ENCODE results near the gene TSGA10.

TSGA10 gene

DNA sequence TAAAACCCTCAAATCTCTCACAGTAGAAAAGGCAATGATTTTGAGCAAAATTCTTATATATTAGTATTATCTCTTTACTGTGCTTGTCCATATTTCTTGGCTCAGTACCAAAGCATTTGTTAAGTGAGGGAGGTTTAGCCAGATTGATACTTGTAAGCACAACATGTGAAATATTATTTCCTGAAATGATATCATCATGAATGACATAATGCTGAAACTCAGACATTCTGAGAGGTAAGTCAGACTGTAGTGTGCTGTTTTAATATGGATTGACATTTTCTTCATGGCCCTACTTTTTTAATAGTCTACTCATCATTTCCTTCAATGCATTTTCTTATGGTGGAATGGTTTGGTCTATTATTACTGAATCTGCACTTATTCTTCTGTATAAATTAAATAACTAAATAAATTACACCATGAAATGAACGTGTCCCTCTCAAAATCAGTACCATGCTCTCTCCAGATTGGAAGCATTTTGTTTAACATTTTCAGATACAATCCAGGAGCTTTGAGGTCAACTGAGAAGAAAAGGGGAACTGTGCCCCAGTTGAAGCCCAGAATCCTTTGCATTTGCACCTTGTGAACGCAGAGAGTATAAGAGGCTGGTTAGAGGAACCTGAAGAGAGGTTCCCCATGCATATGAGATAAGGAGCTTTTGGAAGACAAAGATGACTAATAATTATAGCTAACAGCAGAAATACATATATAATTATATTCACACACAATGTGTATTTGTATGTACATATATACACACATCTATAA lies 168.7 kb downstream of the TSGA10 start:
- 79% methylated on average over 2 of the region's 2 CpGs for WGBS
- Histone ChIP-seq H3K27ac (ENCODE audit: low read depth, low read length) (no peak overlapping the region), H3K9ac (ENCODE audit: low read depth, low read length) (no peak overlapping the region), H3K4me1 (ENCODE audit: insufficient read depth, low read length) (no peaks in the 10 kb centered on the region), H3K36me3 (ENCODE audit: insufficient read depth, low read length) (no peaks in the 10 kb centered on the region), H3K9me3 (ENCODE audit: insufficient read depth, low read depth, low read length) (0 out of 2 replicates have a peak, but pooled peaks cover 3% of the 10 kb centered on the region), H3K4me3 (ENCODE audit: low read length) (no peak overlapping the region), H3K27me3 (ENCODE audit: insufficient read depth, low read length) (no peaks in the 10 kb centered on the region)

DNA sequence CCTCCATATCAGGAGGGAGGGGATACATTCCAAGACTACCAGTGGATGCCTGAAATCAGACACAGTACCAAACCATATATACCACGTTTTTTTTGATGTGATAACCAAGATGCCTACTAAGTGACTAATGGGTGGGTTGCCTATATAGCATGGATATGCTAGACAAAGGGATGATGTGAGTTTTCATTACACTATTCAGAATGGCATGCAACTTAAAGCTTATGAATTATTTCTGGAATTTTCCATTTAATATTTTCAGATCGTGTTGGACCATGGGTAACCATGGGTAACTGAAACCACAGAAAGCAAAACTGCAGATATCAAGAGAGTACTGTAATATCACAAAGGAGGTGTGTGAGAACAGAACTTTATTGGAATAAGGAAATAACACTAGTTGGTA lies 179.1 kb downstream of the TSGA10 start:
- WGBS, result 86% methylated on average over 1 of the region's 2 CpGs
- no peaks in the 10 kb centered on the region for H3K36me3 ChIP-seq (ENCODE audit: insufficient read depth, low read length)

DNA sequence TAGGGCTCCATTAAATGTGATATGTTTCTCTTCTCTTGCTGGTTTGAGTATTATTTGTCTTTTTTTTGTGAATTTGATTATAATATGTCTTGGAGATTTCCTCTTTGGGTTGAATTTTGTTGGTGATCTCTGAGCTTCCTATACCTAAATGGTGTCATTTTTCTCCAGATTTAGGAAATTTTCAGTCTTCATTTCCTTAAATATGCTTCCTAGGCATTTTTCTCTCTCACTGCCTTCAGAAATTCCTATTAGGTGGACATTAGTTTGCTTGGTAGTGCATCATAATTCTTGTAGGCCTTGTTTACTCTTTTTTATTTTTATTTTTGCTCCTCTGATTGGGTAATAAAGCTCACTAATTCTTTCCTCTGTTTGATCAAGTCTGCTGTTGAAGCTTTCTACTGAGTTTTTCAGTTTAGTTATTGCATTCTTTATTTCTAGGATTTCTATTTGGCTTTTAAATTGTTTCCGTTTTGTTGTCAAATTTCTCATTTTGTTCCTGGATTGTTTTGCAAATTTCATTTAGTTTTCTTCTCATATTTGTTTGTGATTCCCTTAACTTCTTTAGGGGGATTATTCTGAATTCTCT lies 182.1 kb downstream of the TSGA10 start:
- H3K27me3 ChIP-seq (ENCODE audit: insufficient read depth, low read length), result no peaks in the 10 kb centered on the region
- no peaks in the 10 kb centered on the region for H3K4me1 ChIP-seq (ENCODE audit: insufficient read depth, low read length)
- 100% methylated on average over 1 of the region's 1 CpG for WGBS
- H3K9ac ChIP-seq (ENCODE audit: low read depth, low read length), result no peak overlapping the region
- no peak overlapping the region for H3K4me3 ChIP-seq (ENCODE audit: low read length)
- H3K27ac ChIP-seq (ENCODE audit: low read depth, low read length), result no peak overlapping the region
- H3K36me3 ChIP-seq (ENCODE audit: insufficient read depth, low read length), result no peaks in the 10 kb centered on the region
- H3K9me3 ChIP-seq (ENCODE audit: insufficient read depth, low read depth, low read length), result peaks cover 62% of the 10 kb centered on the region

More for the DNA sequence above, 179.1 kb downstream of the TSGA10 start:
- H3K9me3 ChIP-seq (ENCODE audit: insufficient read depth, low read depth, low read length), result peaks cover 44% of the 10 kb centered on the region
- H3K27ac ChIP-seq (ENCODE audit: low read depth, low read length), result no peak overlapping the region
- no peaks in the 10 kb centered on the region for H3K27me3 ChIP-seq (ENCODE audit: insufficient read depth, low read length)
- H3K4me1 ChIP-seq (ENCODE audit: insufficient read depth, low read length), result no peaks in the 10 kb centered on the region
- no peak overlapping the region for H3K4me3 ChIP-seq (ENCODE audit: low read length)
- H3K9ac ChIP-seq (ENCODE audit: low read depth, low read length), result no peak overlapping the region

GRCh38 chr2:98959810-98960507 lies 194.8 kb downstream of the TSGA10 start:
- Histone ChIP-seq H3K4me1 (ENCODE audit: insufficient read depth, low read length) (no peaks in the 10 kb centered on the region), H3K4me3 (ENCODE audit: low read length) (no peak overlapping the region), H3K9me3 (ENCODE audit: insufficient read depth, low read depth, low read length) (no peaks in the 10 kb centered on the region), H3K36me3 (ENCODE audit: insufficient read depth, low read length) (no peaks in the 10 kb centered on the region), H3K27me3 (ENCODE audit: insufficient read depth, low read length) (no peaks in the 10 kb centered on the region), H3K9ac (ENCODE audit: low read depth, low read length) (no peak overlapping the region), H3K27ac (ENCODE audit: low read depth, low read length) (no peak overlapping the region)
- WGBS, result 97% methylated on average over 5 of the region's 7 CpGs

GRCh38 chr2:98952966-98953365 lies 201.8 kb downstream of the TSGA10 start:
- H3K9ac ChIP-seq (ENCODE audit: low read depth, low read length), result no peak overlapping the region
- H3K36me3 ChIP-seq (ENCODE audit: insufficient read depth, low read length), result no peaks in the 10 kb centered on the region
- H3K4me3 ChIP-seq (ENCODE audit: low read length), result no peak overlapping the region
- 81% methylated on average over 4 of the region's 4 CpGs for WGBS
- H3K27ac ChIP-seq (ENCODE audit: low read depth, low read length), result no peak overlapping the region
- H3K27me3 ChIP-seq (ENCODE audit: insufficient read depth, low read length), result no peaks in the 10 kb centered on the region
- no peaks in the 10 kb centered on the region for H3K9me3 ChIP-seq (ENCODE audit: insufficient read depth, low read depth, low read length)
- no peaks in the 10 kb centered on the region for H3K4me1 ChIP-seq (ENCODE audit: insufficient read depth, low read length)

GRCh38 chr2:98948956-98949739 lies 205.6 kb downstream of the TSGA10 start:
- WGBS, result 93% methylated on average over 5 of the region's 5 CpGs
- no peaks in the 10 kb centered on the region for H3K4me1 ChIP-seq (ENCODE audit: insufficient read depth, low read length)
- no peak overlapping the region for H3K27ac ChIP-seq (ENCODE audit: low read depth, low read length)
- no peak overlapping the region for H3K9ac ChIP-seq (ENCODE audit: low read depth, low read length)
- H3K27me3 ChIP-seq (ENCODE audit: insufficient read depth, low read length), result no peaks in the 10 kb centered on the region
- H3K4me3 ChIP-seq (ENCODE audit: low read length), result no peak overlapping the region
- no peaks in the 10 kb centered on the region for H3K9me3 ChIP-seq (ENCODE audit: insufficient read depth, low read depth, low read length)
- no peaks in the 10 kb centered on the region for H3K36me3 ChIP-seq (ENCODE audit: insufficient read depth, low read length)

GRCh38 chr2:98947554-98947953 lies 207.2 kb downstream of the TSGA10 start:
- WGBS, result 91% methylated on average over 5 of the region's 8 CpGs
- H3K27ac ChIP-seq (ENCODE audit: low read depth, low read length), result no peak overlapping the region
- no peaks in the 10 kb centered on the region for H3K27me3 ChIP-seq (ENCODE audit: insufficient read depth, low read length)
- no peaks in the 10 kb centered on the region for H3K36me3 ChIP-seq (ENCODE audit: insufficient read depth, low read length)
- no peak overlapping the region for H3K9ac ChIP-seq (ENCODE audit: low read depth, low read length)
- H3K4me1 ChIP-seq (ENCODE audit: insufficient read depth, low read length), result no peaks in the 10 kb centered on the region
- H3K9me3 ChIP-seq (ENCODE audit: insufficient read depth, low read depth, low read length), result no peaks in the 10 kb centered on the region
- no peak overlapping the region for H3K4me3 ChIP-seq (ENCODE audit: low read length)
